Measurements from ENCODE around the gene GSTK1. TPM values are rescaled to one million over a fixed set of nuclear protein-coding genes. Genes with fewer than 3 reads are reported as not detected.
"Not testable (repeated sequence)": the region's sequence is repeated elsewhere in the genome, so short reads cannot be mapped to it uniquely, and the experiment has no call there.

Gene GSTK1
- total RNA-seq, 1 donor from 2014 or later: 36.0 TPM

DNA sequence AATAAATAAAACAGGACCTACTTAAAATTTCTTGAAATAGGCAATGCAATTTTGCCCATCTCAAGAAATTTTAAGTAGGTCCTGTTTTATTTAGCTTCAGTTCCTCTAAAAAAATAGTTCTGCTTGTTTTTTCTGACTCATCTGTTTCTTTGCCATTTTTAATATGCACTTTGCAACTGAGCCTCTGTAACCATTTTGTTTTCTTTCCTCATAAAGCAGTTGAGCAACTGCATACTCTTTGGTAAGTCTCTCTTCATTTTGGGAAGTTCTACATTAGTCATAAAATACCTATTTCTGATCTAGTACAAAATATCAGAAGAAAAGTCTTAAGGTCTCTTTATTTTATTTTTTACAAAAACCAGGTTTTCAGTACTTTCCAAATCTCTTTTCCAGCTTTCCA is 23.4 kb upstream of the GSTK1 start:
- no peak for DNase-seq

DNA sequence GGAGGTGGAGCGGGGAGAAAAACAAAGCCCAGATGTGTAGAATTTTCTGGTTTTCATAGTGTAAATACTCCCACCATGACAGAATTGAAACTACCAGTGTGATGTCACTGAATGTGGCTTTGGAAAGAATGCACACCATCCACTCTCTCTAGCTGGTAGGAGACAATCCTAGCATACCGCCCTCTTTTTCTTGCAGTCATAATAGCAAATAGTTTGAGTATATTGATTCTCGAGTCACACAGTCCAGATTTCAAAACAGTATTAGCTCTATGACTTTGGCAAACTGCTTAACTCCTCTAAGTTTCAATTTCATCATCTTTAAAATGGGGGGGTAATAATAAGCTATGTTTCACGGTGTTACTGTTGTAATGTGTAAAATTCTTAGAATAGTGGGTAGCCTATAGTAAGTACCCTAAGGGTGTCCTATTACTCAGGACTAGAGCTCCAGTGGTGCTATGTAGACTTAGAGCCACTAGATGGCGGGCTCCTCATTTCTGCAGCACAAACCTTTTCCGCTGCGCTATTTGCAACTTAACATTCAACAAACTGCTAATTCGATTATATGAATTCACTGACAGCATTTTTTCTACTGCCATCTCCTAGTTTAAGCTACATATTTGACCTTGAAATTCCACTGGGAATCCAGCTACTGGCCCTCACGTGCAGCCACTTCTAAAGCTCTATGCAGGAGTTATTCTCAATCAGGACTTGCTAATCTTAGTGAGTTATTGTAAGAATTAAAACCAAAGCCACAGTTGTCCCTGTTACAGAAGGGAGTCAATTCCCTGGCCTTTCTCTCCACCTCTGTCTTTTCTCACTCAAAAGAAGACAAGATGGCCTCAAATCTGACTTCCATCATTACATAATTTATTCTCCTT is 22.7 kb upstream of the GSTK1 start:
- peak; percentile 25 for DNase-seq

GRCh38 chr7:143242306-143242705 is 20.9 kb upstream of the GSTK1 start:
- no peak for DNase-seq

- DNase-seq: no peak
Measured at GRCh38 chr7:143243111-143243510, 20.1 kb upstream of the GSTK1 start.

DNA sequence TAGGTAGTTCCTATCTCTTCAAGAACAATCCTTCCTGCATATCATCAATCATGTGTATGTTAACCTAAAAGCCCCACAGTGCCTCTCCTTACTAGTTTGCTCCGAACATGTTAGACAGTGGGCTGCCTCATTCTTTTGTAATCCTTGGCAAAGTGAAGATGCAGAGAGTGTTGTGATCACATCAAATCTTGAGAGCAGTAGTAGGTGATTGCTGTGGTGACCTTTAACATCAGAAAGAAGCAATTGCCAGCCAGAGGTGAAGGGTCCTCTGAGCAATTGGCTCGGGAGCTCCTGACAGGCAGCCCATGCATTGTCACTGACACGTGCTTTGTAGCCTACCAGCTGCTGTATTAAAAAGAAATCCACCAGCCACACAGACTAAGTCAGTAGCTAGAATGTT is 19.6 kb upstream of the GSTK1 start:
- DNase-seq: no peak

DNA sequence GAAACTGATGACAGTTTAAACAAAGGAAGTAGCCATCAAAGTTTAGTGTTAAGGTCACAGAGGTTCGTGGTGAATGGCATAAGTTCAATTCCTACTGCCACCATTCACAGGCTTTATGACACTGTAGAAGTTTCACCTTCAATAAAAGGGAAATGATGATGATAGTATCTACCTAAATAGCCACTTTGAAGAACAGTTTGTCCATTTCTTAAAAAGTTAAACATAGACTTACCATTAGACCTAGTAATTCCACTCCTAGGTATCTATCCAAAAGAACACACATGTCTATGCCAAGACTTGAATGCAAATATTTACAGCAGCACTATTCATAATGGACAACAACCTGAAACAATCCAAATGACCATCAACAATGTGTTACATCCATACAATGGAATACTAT is 18.9 kb upstream of the GSTK1 start:
- DNase-seq: no peak

DNA sequence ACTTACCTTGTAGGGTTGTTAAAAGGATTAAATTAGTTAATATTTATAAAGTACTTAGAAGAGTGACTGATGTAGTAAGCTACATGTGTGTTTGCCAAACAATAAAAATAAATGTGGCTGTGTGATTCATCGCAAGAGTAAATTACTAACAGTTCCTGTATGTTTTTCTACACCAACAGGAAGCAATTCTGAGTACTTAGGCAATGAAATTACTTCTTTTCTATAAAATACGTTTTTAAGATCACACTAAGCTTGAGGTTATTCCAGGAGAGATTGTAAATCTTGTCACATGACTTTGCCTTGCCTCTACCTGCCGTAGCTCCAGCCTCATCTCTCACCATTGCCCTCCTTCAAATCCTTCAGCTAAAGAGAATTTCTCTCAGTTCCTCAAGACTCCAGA is 18.1 kb upstream of the GSTK1 start:
- DNase-seq: no peak

GRCh38 chr7:143247372-143247771 is 15.9 kb upstream of the GSTK1 start:
- DNase-seq: no peak

DNA sequence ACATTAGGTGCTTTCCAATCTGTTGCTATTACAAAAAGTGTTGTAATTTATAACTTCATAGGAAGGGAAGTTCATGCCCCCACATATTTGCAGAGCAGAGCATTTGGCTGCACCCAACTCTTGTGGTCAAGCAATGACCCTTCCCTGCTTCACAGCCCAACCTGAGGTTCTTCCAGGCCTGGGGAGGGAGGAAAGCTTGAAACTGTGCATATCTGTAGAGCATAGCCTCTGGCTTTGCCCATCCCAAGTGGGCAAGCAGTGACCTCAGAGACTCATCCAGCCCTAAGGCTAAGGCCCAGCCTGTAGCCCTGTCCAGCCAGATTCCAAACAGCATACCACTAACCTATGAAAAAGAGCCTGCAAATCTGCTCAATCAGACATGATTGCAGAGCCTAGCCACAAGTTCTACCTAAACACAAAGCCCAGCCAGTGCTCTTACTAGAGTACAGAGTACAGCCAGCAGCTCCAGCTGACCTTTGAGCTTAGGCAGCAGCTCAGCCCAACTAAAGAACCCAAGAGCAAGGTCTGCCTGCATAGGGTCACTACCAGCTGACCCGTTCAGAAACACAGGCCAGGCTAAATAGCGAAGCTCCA is 14.4 kb upstream of the GSTK1 start:
- DNase-seq: no peak

- no peak for DNase-seq
Measured at GRCh38 chr7:143250199-143250598, 13.0 kb upstream of the GSTK1 start.

- DNase-seq: no peak
Measured at GRCh38 chr7:143250822-143251221, 12.4 kb upstream of the GSTK1 start.

DNA sequence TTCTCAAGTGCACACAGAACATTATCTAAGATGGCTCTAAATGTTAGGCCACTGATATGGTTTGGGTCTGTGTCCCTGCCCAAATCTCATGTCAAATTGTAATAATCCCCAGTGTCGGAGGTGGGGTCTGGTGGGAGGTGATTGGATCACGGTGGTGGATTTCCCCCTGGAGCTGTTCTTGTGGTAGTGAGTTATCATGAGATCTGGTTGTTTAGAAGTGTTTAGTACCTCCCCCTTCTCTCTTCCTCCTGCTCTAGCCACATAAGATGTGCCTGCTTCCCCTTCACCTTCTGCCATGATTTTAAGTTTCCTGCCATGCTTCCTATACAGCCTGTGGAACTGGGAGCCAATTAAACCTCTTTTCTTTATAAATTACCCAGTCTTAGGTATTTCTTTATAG is 11.2 kb upstream of the GSTK1 start:
- no peak for DNase-seq

DNA sequence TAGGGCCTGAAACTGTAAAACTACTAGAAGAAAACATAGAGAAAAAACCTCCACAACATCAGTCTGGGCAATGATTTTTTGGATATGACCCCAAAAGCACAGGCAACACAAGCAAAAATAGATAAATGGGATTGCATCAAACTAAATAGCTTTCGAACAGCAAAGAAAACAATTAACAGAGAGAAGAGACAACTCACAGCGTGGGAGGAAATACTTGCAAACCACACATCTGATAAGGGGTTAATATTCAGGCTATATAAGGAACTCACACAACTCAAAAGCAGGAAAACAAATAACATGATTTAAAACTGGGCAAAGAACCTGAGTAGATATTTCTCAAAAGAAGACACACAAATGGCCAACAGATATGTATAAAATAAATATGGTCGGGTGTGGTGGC is 7.7 kb upstream of the GSTK1 start:
- DNase-seq: no peak

DNA sequence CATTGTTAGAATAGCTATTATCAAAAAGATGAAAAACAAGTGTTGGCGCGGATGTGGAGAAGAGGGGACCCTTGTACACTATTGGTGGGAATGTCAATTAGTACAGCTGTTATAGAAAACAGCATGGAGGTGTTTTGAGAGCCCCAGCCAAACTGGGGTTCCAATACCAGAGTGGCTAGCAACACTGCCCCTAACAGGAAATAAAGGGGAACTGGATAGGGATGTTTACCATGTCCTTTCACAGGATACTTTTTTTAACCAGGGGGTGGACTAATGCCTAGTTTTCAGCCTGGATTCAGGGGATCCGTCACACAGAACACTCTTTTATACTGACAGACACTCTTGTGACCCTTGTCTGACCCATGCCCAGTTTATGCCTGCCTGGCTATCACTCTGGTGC is 6.9 kb upstream of the GSTK1 start:
- DNase-seq: no peak

DNA sequence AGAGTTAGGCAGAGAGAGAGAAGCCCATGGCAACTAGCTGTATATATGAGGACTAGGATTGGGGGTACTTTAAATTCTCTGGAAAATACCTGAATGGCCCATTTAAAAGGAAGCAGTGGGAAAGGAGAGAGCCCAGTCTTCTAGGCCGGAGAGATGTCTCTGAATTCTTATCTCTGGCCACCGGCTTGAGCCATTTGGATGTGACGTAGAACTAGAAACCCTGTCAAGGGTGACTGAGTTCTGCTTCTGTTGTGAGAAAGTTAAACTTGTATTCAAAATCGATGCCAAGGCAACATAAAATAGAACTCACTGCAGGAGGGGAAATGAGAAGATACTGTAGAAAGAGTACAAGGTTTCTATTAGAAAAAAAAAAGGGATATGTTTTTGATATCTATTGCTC is 6.3 kb upstream of the GSTK1 start:
- no peak for DNase-seq

DNA sequence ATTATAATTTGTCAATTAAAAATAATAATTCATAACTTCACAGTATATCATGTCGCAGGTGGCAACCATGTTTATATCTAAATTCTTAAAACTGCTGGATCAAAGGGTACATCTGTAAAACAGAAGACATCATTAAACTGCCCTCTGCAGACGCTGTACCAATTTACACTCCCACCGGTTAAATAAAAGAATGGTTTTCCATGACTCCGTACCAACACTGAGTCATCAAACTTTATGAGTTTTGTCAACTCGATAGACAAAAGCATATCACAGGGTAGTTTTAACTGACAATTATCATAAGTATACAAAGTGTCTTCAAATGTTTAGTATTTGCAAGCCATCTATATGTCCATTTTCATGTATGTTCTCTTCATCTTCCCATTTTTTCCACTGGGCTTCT is 5.7 kb upstream of the GSTK1 start:
- no peak for DNase-seq

- DNase-seq: no peak
Measured at GRCh38 chr7:143258831-143259230, 4.4 kb upstream of the GSTK1 start.

GRCh38 chr7:143259765-143260164 is 3.5 kb upstream of the GSTK1 start:
- no peak for DNase-seq

DNA sequence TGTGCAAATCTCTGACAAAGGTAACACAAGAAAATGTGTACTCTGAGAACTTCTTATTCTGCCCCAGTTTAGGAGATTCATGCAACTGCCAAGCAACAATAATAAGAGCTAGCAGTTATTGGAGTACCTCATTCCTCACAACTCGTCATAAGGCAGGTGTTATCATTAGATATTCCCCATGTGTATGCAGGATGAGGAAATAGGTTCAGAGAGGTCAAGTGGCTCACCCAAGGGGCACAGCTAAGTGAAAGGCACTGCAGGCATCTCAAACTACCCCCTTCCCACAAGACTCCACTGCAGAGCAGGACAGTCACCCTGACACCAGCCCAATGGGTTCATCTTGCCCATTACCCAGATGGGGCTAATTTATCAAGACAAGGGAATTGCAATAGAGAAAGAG is 1.3 kb upstream of the GSTK1 start:
- no peak for DNase-seq

DNA sequence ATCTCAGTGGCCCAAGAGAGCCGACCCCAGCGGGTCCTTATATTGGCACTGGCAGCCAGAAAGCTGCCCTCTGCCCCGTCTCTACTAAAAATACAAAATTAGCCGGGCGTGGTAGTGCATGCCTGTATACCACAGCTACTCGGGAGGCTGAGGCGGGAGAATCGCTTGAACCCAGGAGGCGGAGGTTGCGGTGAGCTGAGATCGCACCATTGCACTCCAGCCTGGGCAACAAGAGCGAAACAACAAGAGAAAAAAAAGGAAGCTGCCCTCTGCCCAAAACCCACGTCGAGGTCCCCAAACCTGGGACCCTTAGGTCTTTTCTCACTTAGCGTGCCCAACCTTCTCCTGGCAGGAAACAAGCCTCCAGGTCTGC is 941 bp downstream of the GSTK1 start:
- not testable (repeated sequence) for DNase-seq

GRCh38 chr7:143265017-143265693 is 1.9 kb downstream of the GSTK1 start:
- DNase-seq: no peak

GRCh38 chr7:143269251-143269650 is 6.0 kb downstream of the GSTK1 start:
- DNase-seq: no peak

- DNase-seq: no peak
Measured at GRCh38 chr7:143271240-143271639, 8.0 kb downstream of the GSTK1 start.

DNA sequence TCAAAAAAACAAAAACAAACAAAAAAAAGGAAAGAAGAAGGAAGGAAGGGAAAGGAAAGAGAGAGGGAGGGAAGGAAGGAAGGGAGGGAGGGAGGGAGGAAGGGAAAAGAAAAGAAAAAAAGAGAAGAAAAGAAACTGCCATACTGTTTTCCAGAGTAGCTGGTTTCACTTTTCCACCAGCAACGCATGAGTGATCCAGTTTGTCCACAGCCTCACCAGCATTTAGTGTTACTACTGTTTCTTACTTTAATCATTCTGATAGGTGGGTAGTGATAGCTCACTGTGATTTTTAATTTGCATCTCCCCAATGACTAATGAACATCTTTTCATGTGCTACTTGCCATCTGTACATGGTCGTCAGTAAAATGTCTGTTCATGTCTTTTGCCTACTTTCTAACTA is 9.6 kb downstream of the GSTK1 start:
- no peak for DNase-seq

Measured in occipital lobe (tissue), 2 donors.